A549 (cell line): Measurements from ENCODE around the gene CIAO2A.

Experiments used
- CEBPB ChIP-seq, 2 experiments: fragments of >200 bp in 1 of 2; sonication (Bioruptor Twin) in 1 of 2; formaldehyde crosslinking in 1 of 2; IDR thresholded peaks; 2 replicates each; pipeline ENCODE4 v1.6.1; 2012 to 2016
- ESRRA ChIP-seq: fragments of 150-350 bp; IDR thresholded peaks from 2 replicates; pipeline ENCODE4 v1.6.1; 2014; ENCODE audit warnings: mild to moderate bottlenecking, low read length, borderline replicate concordance
- NPAS2 ChIP-seq: fragments of 250-450 bp; sonication (Bioruptor Pico); IDR thresholded peaks from 2 replicates; pipeline ENCODE4 v1.8.0; 2022; ENCODE audit warnings: mild to moderate bottlenecking, moderate library complexity, borderline replicate concordance
- POLR2A ChIP-seq: IDR thresholded peaks from 2 replicates; pipeline ENCODE4 v1.6.1; 2012; ENCODE audit warnings: mild to moderate bottlenecking, low read length
- TF ChIP-seq, protein P1 (sequence below): IDR thresholded peaks from 2 replicates; pipeline ENCODE4 v1.6.1; 2012
- TF ChIP-seq, protein P2 (sequence below): fragments of >200 bp; sonication (Bioruptor Twin); formaldehyde crosslinking; IDR thresholded peaks from 3 replicates; pipeline ENCODE4 v1.5.1; 2016

DNA sequence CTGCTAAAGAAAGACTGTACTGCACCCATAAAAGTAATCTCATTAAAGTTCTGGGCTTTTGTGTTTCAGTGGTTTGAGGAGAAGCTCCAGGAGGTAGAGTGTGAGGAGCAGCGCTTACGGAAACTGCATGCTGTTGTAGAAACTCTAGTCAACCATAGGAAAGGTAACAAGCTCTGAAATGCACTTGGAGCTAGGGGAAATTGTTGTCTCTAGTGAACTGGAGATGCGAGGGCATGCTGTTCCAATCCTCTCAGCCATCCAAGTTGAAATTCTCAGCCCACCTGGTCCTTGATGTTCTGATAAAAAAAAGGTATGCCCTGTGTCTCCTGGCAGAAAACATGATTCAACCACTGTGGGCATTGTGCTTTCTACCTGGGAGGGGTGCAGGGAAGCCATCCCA, 36.5 kb upstream of the CIAO2A start:
- TF ChIP-seq, protein P1, sequence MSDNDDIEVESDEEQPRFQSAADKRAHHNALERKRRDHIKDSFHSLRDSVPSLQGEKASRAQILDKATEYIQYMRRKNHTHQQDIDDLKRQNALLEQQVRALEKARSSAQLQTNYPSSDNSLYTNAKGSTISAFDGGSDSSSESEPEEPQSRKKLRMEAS = no peak
- TF ChIP-seq CEBPB (IDR thresholded peaks at IDR 0.05) = no peak
- no peak for TF ChIP-seq POLR2A
- no peak for TF ChIP-seq ESRRA
- TF ChIP-seq, protein P2, sequence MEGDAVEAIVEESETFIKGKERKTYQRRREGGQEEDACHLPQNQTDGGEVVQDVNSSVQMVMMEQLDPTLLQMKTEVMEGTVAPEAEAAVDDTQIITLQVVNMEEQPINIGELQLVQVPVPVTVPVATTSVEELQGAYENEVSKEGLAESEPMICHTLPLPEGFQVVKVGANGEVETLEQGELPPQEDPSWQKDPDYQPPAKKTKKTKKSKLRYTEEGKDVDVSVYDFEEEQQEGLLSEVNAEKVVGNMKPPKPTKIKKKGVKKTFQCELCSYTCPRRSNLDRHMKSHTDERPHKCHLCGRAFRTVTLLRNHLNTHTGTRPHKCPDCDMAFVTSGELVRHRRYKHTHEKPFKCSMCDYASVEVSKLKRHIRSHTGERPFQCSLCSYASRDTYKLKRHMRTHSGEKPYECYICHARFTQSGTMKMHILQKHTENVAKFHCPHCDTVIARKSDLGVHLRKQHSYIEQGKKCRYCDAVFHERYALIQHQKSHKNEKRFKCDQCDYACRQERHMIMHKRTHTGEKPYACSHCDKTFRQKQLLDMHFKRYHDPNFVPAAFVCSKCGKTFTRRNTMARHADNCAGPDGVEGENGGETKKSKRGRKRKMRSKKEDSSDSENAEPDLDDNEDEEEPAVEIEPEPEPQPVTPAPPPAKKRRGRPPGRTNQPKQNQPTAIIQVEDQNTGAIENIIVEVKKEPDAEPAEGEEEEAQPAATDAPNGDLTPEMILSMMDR = no peak
- no peak for TF ChIP-seq NPAS2
